SU-DHL-6 (cell line): ENCODE data around the gene GRIK1.

Experiments
- H2AFZ ChIP-seq: fragments of 200-600 bp; sonication (generic); 2 replicates; pipeline ENCODE4 v1.6.1; 2014; ENCODE audit warnings: low read depth, mild to moderate bottlenecking, moderate library complexity, mixed read lengths, antibody characterized with exemption, low read length; ENCODE audit not compliant: severe bottlenecking
- H3F3A ChIP-seq: fragments of 200-600 bp; shearing (Covaris generic); 2 replicates; pipeline ENCODE4 v1.6.0; 2016; ENCODE audit warnings: antibody characterized with exemption, mild to moderate bottlenecking; ENCODE audit not compliant: insufficient read depth
- H3K27ac ChIP-seq: fragments of 200-600 bp; sonication (generic); 2 replicates; pipeline ENCODE4 v1.5.1; 2016; ENCODE audit warnings: low read depth, mild to moderate bottlenecking, low read length, moderate library complexity, mixed read lengths
- H3K27me3 ChIP-seq: fragments of 200-600 bp; sonication (generic), shearing (Covaris generic); 2 replicates; pipeline ENCODE4 v1.6.0; 2014; ENCODE audit warnings: mild to moderate bottlenecking, low read length
- H3K36me3 ChIP-seq: fragments of 200-600 bp; sonication (generic); 2 replicates; pipeline ENCODE4 v1.6.1; 2014; ENCODE audit warnings: mild to moderate bottlenecking, low read length, mixed read lengths
- H3K4me2 ChIP-seq: fragments of 300-600, 200-600 bp; shearing (Covaris generic), sonication (generic); 2 replicates; pipeline ENCODE4 v1.6.0; 2014; ENCODE audit warnings: low read length, low read depth, mild to moderate bottlenecking; ENCODE audit not compliant: poor library complexity, severe bottlenecking
- H3K4me3 ChIP-seq: fragments of 200-600 bp; sonication (generic); 2 replicates; pipeline ENCODE4 v1.5.1; 2014; ENCODE audit warnings: antibody characterized with exemption, low read length, mild to moderate bottlenecking, mixed read lengths; ENCODE audit not compliant: insufficient read depth, poor library complexity, severe bottlenecking
- H3K79me2 ChIP-seq: fragments of 200-600 bp; sonication (generic); 2 replicates; pipeline ENCODE4 v1.6.1; 2014; ENCODE audit warnings: mild to moderate bottlenecking, low read length, moderate library complexity; ENCODE audit not compliant: insufficient read depth
- H3K9ac ChIP-seq: fragments of 200-600 bp; sonication (generic); 2 replicates; pipeline ENCODE4 v1.7.0; 2014; ENCODE audit warnings: mild to moderate bottlenecking, low read length
- H3K9me2 ChIP-seq: fragments of 200-600 bp; sonication (generic); replicated peaks from 2 replicates; pipeline ENCODE4 v1.6.1; 2014; ENCODE audit warnings: low read length; ENCODE audit not compliant: insufficient read depth
- H3K9me3 ChIP-seq: fragments of 200-600 bp; sonication (generic); 2 replicates; pipeline ENCODE4 v1.6.1; 2014; ENCODE audit warnings: low read length, mixed read lengths; ENCODE audit not compliant: insufficient read depth
- H4K20me1 ChIP-seq: fragments of 200-600 bp; sonication (generic); 2 replicates; pipeline ENCODE4 v1.6.1; 2014; ENCODE audit warnings: low read depth, mild to moderate bottlenecking, antibody characterized with exemption, low read length, moderate library complexity, mixed read lengths
- EZH2phosphoT487 ChIP-seq: fragments of 200-600 bp; sonication (generic), shearing (Covaris generic); conservative IDR thresholded peaks from 2 replicates; pipeline ENCODE4 v1.6.1; 2018; ENCODE audit warnings: mild to moderate bottlenecking, antibody characterized with exemption, low read length, moderate library complexity, mixed read lengths
- TF ChIP-seq, protein P1 (sequence below): fragments of 200-600 bp; sonication (generic); IDR thresholded peaks from one replicate; pipeline ENCODE4 v1.5.1; 2017; ENCODE audit warnings: antibody characterized with exemption, mild to moderate bottlenecking, low read length, moderate library complexity; ENCODE audit not compliant: insufficient read depth, poor library complexity, severe bottlenecking

The GRIK1 gene

DNA sequence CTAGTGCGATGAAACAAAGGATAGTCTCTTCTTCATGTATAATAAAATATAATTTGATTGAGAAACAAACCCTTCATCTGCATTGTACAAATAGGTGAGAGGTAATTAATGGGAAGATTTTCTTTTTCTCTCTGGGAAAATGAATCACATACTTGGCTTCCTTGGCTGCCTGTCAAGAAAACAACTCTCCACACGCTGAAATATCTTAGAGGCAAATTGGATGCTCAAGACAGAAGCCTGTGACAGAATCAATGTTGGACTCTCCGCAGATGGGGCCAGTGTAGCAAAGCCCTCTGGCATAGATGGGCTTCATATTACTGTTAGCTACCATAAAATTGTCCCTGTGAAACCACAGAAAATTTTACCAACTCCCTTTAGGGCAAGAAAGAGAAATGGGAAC is 186.6 kb downstream of the GRIK1 start:
- Histone ChIP-seq H3K9ac (no peak overlapping the region), H2AFZ (no peak overlapping the region), H3K9me3 (0 out of 2 replicates have a peak, but pooled peaks cover 3% of the 10 kb centered on the region), H3F3A (no peaks in the 10 kb centered on the region), H3K4me2 (no peak overlapping the region), H3K27me3 (no peaks in the 10 kb centered on the region), H3K79me2 (no peaks in the 10 kb centered on the region), H3K9me2 (no peaks in the 10 kb centered on the region), H4K20me1 (no peaks in the 10 kb centered on the region), H3K4me3 (no peak overlapping the region), H3K27ac (no peak overlapping the region), H3K36me3 (no peaks in the 10 kb centered on the region)
- TF ChIP-seq EZH2phosphoT487: no peak
- TF ChIP-seq, protein P1, sequence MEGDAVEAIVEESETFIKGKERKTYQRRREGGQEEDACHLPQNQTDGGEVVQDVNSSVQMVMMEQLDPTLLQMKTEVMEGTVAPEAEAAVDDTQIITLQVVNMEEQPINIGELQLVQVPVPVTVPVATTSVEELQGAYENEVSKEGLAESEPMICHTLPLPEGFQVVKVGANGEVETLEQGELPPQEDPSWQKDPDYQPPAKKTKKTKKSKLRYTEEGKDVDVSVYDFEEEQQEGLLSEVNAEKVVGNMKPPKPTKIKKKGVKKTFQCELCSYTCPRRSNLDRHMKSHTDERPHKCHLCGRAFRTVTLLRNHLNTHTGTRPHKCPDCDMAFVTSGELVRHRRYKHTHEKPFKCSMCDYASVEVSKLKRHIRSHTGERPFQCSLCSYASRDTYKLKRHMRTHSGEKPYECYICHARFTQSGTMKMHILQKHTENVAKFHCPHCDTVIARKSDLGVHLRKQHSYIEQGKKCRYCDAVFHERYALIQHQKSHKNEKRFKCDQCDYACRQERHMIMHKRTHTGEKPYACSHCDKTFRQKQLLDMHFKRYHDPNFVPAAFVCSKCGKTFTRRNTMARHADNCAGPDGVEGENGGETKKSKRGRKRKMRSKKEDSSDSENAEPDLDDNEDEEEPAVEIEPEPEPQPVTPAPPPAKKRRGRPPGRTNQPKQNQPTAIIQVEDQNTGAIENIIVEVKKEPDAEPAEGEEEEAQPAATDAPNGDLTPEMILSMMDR: no peak

DNA sequence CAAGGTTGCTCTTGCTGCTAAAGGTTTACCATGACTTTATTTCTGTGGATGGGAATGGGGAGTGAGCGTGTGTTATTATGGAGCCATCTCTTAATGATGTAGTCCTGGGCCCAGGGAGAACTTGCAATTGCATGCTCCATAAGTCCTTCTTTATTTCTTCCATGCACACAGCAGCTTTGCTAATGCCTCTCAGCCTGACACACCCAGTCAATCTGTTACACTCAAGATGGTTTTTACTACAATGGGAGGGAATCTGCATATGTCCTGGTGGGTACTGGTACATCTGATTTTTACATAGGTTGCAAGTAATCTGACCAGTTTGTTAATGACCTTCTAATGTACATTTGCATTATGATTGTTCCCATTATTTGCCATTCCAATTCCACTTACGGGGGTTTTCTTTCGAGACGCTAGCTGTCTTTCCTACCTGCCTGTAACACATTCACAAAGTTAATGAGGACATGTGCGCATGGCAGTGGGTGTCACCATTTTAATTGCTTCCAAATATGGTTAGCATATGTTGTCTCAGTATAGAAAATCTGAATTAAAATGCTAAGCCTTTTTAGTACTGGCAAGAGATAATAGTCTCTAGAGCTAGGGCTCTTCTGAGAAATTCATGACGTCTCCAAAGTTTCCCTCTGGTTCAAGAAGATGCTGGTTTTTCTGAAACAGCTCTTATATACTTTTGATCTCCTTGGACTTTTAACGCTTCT is 188.2 kb downstream of the GRIK1 start:
- Histone ChIP-seq H3K9ac (no peak overlapping the region), H3K27me3 (no peaks in the 10 kb centered on the region), H3K4me3 (no peak overlapping the region), H3K79me2 (no peaks in the 10 kb centered on the region), H2AFZ (no peak overlapping the region), H3F3A (no peaks in the 10 kb centered on the region), H3K9me2 (no peaks in the 10 kb centered on the region), H4K20me1 (no peaks in the 10 kb centered on the region), H3K9me3 (0 out of 2 replicates have a peak, but pooled peaks cover 3% of the 10 kb centered on the region), H3K4me2 (no peak overlapping the region), H3K36me3 (no peaks in the 10 kb centered on the region), H3K27ac (no peak overlapping the region)
- TF ChIP-seq EZH2phosphoT487: no peak

- Histone ChIP-seq H3K27ac (no peak overlapping the region), H2AFZ (no peak overlapping the region), H3F3A (no peaks in the 10 kb centered on the region), H3K4me3 (no peak overlapping the region), H3K27me3 (no peaks in the 10 kb centered on the region), H3K9me3 (0 out of 2 replicates have a peak, but pooled peaks cover 3% of the 10 kb centered on the region), H3K4me2 (no peak overlapping the region), H3K79me2 (no peaks in the 10 kb centered on the region), H3K9me2 (no peaks in the 10 kb centered on the region), H4K20me1 (no peaks in the 10 kb centered on the region), H3K36me3 (no peaks in the 10 kb centered on the region), H3K9ac (no peak overlapping the region)
- no peak for TF ChIP-seq EZH2phosphoT487
- TF ChIP-seq, protein P1: no peak
Measured at GRCh38 chr21:29749957-29750356, 189.8 kb downstream of the GRIK1 start.

DNA sequence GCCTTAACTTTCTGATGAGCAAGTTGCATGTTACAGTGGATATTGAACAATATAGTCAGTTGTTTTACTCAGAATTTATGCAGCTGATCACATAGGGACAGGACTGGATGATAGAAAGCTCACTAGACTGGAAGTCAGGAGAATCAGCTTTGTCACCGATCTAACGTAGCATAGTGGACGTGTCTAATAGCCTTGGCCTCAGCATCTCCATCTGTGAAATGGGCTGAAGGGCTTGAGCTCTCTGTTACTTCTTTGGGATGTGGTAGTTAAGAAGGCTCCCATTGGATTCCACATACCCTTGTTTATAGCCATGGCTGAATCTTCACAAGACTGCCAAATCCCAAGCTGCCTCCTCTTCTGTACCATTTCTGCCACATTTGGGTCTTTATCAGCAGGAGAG is 190.6 kb downstream of the GRIK1 start:
- H3K27ac ChIP-seq: no peak overlapping the region
- H2AFZ ChIP-seq: no peak overlapping the region
- no peaks in the 10 kb centered on the region for H3F3A ChIP-seq

More for the DNA sequence above, 190.6 kb downstream of the GRIK1 start:
- Histone ChIP-seq H3K4me2 (no peak overlapping the region), H3K36me3 (no peaks in the 10 kb centered on the region), H3K9me2 (no peaks in the 10 kb centered on the region; the same call in 1 of the 2 replicates), H3K79me2 (no peaks in the 10 kb centered on the region), H3K27me3 (no peaks in the 10 kb centered on the region), H4K20me1 (no peaks in the 10 kb centered on the region), H3K4me3 (no peak overlapping the region), H3K9ac (no peak overlapping the region), H3K9me3 (0 out of 2 replicates have a peak, but pooled peaks cover 3% of the 10 kb centered on the region)
- TF ChIP-seq, protein P1: no peak
- no peak for TF ChIP-seq EZH2phosphoT487
